PC-3 (cell line): ENCODE data around the gene ZNF616. TPM values are rescaled to one million over a fixed set of nuclear protein-coding genes. Genes with fewer than 3 reads are reported as not detected.
A peak's percentile ranks its signal among the peaks of the same experiment; 100 is the strongest.

ENCODE experiments used
- ATAC-seq: fragments of 200-7000 bp; cut with Tn5 transposase; 2 replicates; pipeline ENCODE4 v1.9.1; 2020; ENCODE audit warnings: mild to moderate bottlenecking, moderate library complexity
- BruUV-seq: library from RNA; stranded (reverse); fragments of 400-500 nt; replicated peaks from 2 replicates; lab custom pipeline; 2021; lab: Mats Ljungman, UMichigan
- CTCF ChIA-PET: fragments of 300-600 bp; sonication (Branson Sonifier 250); formaldehyde crosslinking; loops from one replicate; lab custom pipeline; 2022; ENCODE audit warnings: antibody characterized with exemption; lab: Charles Lee
- POLR2A ChIA-PET: fragments of 300-600 bp; sonication (Branson Sonifier 250); formaldehyde crosslinking; loops from one replicate; lab custom pipeline; 2022; ENCODE audit warnings: antibody characterized with exemption; ENCODE audit not compliant: unreplicated experiment; lab: Charles Lee
- DNase-seq: peaks from one replicate; pipeline ENCODE4 v3.0.0-alpha.2; 2015
- H2AFZ ChIP-seq: fragments of 300-600 bp; sonication (generic); 2 replicates; pipeline ENCODE4 v1.6.0; 2016; ENCODE audit warnings: antibody characterized with exemption, low read length
- H3F3A ChIP-seq: fragments of 300-600 bp; sonication (generic); one replicate; pipeline ENCODE4 v1.6.0; 2017; ENCODE audit warnings: antibody characterized with exemption, low read length, control low read depth, mild to moderate bottlenecking; ENCODE audit not compliant: unreplicated experiment
- H3K27ac ChIP-seq: fragments of 300-600 bp; sonication (generic); 2 replicates; pipeline ENCODE4 v1.5.1; 2016; ENCODE audit warnings: mild to moderate bottlenecking, low read length
- H3K27me3 ChIP-seq: fragments of 300-600 bp; sonication (generic); 2 replicates; pipeline ENCODE4 v1.6.1; 2016; ENCODE audit warnings: low read length, mixed read lengths
- H3K36me3 ChIP-seq: fragments of 300-600 bp; sonication (generic); 2 replicates; pipeline ENCODE4 v1.6.1; 2016; ENCODE audit warnings: low read depth, mixed run types, low read length, mixed read lengths
- H3K4me1 ChIP-seq: fragments of 300-600 bp; sonication (generic); 2 replicates; pipeline ENCODE4 v1.5.1; 2016; ENCODE audit warnings: low read length; ENCODE audit not compliant: insufficient read depth
- H3K4me2 ChIP-seq: fragments of 300-600 bp; sonication (generic); 2 replicates; pipeline ENCODE4 v1.6.0; 2016; ENCODE audit warnings: low read length
- H3K4me3 ChIP-seq: fragments of 300-600 bp; sonication (generic); 2 replicates; pipeline ENCODE4 v1.5.1; 2016; ENCODE audit warnings: mild to moderate bottlenecking, low read length, mixed read lengths
- H3K79me2 ChIP-seq: fragments of 300-600 bp; sonication (generic); 2 replicates; pipeline ENCODE4 v1.6.1; 2017; ENCODE audit warnings: low read length, mixed read lengths
- H3K9ac ChIP-seq: fragments of 300-600 bp; sonication (generic); 2 replicates; pipeline ENCODE4 v1.6.0; 2016; ENCODE audit warnings: mild to moderate bottlenecking, low read length
- H3K9me2 ChIP-seq: fragments of 300-600 bp; sonication (generic); replicated peaks from 2 replicates; pipeline ENCODE4 v1.6.1; 2016; ENCODE audit warnings: mixed run types, low read length, mixed read lengths
- H3K9me3 ChIP-seq: fragments of 300-600 bp; sonication (generic); 2 replicates; pipeline ENCODE4 v1.6.1; 2016; ENCODE audit warnings: low read length, mixed read lengths
- H4K20me1 ChIP-seq: fragments of 300-600 bp; sonication (generic); 2 replicates; pipeline ENCODE4 v1.6.1; 2016; ENCODE audit warnings: low read length, mixed read lengths
- EZH2 ChIP-seq: fragments of 300-600 bp; sonication (generic); IDR thresholded peaks from one replicate; pipeline ENCODE4 v1.6.1; 2017; ENCODE audit warnings: antibody characterized with exemption, mild to moderate bottlenecking, low read length; ENCODE audit not compliant: unreplicated experiment
- EZH2phosphoT487 ChIP-seq: fragments of 300-600 bp; sonication (generic); IDR thresholded peaks from 2 replicates; pipeline ENCODE4 v1.6.1; 2018; ENCODE audit warnings: mild to moderate bottlenecking, antibody characterized with exemption, low read length, borderline replicate concordance
- intact Hi-C: fragments of 100-400 bp; cut with micrococcal nuclease; formaldehyde crosslinking; loops from 2 replicates; pipeline ENCODE4 v1.9.0; 2023
- total RNA-seq: library from RNA; depleted of rRNA; stranded (reverse); fragments of >200 nt; gene quantifications from 2 replicates; pipeline ENCODE4 v1.2.3, GENCODE V29; 2014
- TF ChIP-seq, protein P1 (sequence below): fragments of 300-600 bp; sonication (generic); conservative IDR thresholded peaks from 2 replicates; pipeline ENCODE4 v1.5.1; 2017; ENCODE audit warnings: antibody characterized with exemption, low read depth, mild to moderate bottlenecking, low read length

Gene ZNF616
- total RNA-seq, 1 experiment from 2014 or later = 3.9 TPM

DNA sequence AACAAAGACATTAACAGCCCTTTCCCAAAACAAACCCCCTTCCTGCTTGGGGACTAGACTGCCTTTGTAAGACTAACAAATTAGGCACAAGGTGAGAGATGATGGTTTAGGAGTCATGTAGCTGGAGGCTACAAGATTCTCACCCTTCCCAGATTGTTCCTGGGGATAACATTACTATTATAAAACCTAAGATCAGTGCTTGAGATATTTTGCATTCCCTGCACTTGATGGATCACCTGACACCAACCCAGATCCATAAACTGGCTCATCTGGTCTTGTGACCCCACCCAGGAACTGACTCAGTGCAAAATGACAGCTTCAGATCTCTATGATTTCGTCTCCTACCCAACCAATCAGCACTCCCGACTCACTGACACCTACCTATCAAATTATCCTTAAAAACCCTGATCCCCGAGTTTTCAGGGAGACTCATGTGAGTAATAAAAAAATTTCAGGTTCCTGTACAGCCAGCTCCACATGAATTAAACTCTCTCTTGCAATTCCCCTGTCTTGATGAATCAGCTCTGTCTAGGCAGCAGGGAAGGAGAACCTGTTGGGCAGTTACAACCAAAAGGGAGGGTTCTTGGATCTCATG, 2.4 kb upstream of the ZNF616 start:
- Histone ChIP-seq H3K27me3 (no peaks in the 10 kb centered on the region), H3K4me1 (peaks cover 7% of the 10 kb centered on the region; the same call in 1 of the 2 replicates), H4K20me1 (no peaks in the 10 kb centered on the region), H3K9me2 (no peaks in the 10 kb centered on the region), H3F3A (no peaks in the 10 kb centered on the region), H2AFZ (no peak overlapping the region), H3K79me2 (peaks cover 18% of the 10 kb centered on the region), H3K27ac (peak overlapping the region; percentile 15), H3K36me3 (peaks cover 9% of the 10 kb centered on the region; the same call in 1 of the 2 replicates), H3K4me2 (no peak overlapping the region), H3K9me3 (peaks cover 37% of the 10 kb centered on the region), H3K4me3 (no peak overlapping the region), H3K9ac (no peak overlapping the region)
- intact Hi-C loops = no loop called here
- CTCF ChIA-PET = no interaction called here
- no peak for TF ChIP-seq EZH2
- no peak for TF ChIP-seq EZH2phosphoT487
- ATAC-seq (no peak), DNase-seq (peak; percentile 61)
- no TSS peak for BruUV-seq
- POLR2A ChIA-PET = interaction anchor here (0.6 kb wide), 1 partner anchor 11 kb away, joined by 3 read pairs; no protein-coding TSS in a partner anchor

DNA sequence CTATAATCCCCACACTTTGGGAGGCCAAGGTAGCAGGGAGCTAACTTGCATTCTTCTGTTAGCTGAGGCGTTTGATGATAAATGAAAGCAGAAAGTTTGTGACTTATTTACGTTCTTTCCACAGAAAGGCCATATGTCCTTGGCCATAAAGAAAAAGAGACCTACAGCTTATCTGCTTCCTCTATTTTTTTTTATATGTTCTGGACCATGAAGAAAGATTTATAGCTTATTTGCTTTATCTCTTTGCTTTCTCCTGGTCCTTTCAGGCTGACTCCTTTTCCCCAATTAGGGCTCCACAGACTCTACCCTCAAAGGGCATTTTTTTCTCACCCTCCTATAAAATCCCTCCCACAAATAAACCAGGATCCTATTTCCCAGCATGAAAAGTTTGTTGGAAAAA, 1.5 kb upstream of the ZNF616 start:
- POLR2A ChIA-PET = interaction anchor here (2.1 kb wide), 1 partner anchor 48 kb away, joined by 48 read pairs; the partner anchor contains the start of gene PPP2R1A
- no peak for DNase-seq
- no peak overlapping the region for H3K9ac ChIP-seq
- no peaks in the 10 kb centered on the region for H3F3A ChIP-seq
- no peaks in the 10 kb centered on the region for H3K27me3 ChIP-seq
- H3K9me3 ChIP-seq = peaks cover 34% of the 10 kb centered on the region
- ATAC-seq = no peak
- peaks cover 24% of the 10 kb centered on the region for H3K79me2 ChIP-seq
- H2AFZ ChIP-seq = no peak overlapping the region
- no peak overlapping the region for H3K4me3 ChIP-seq
- H3K27ac ChIP-seq = 0 out of 2 replicates have a peak overlapping the region, but pooled peaks have one; percentile 14
- H3K9me2 ChIP-seq = no peaks in the 10 kb centered on the region
- no TSS peak for BruUV-seq
- intact Hi-C loops = no loop called here
- TF ChIP-seq, protein P1, sequence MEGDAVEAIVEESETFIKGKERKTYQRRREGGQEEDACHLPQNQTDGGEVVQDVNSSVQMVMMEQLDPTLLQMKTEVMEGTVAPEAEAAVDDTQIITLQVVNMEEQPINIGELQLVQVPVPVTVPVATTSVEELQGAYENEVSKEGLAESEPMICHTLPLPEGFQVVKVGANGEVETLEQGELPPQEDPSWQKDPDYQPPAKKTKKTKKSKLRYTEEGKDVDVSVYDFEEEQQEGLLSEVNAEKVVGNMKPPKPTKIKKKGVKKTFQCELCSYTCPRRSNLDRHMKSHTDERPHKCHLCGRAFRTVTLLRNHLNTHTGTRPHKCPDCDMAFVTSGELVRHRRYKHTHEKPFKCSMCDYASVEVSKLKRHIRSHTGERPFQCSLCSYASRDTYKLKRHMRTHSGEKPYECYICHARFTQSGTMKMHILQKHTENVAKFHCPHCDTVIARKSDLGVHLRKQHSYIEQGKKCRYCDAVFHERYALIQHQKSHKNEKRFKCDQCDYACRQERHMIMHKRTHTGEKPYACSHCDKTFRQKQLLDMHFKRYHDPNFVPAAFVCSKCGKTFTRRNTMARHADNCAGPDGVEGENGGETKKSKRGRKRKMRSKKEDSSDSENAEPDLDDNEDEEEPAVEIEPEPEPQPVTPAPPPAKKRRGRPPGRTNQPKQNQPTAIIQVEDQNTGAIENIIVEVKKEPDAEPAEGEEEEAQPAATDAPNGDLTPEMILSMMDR = no peak
- TF ChIP-seq EZH2 = no peak
- TF ChIP-seq EZH2phosphoT487 = no peak
- peaks cover 15% of the 10 kb centered on the region; the same call in 1 of the 2 replicates for H3K36me3 ChIP-seq
- no peaks in the 10 kb centered on the region for H4K20me1 ChIP-seq
- no peak overlapping the region for H3K4me2 ChIP-seq
- CTCF ChIA-PET = no interaction called here
- H3K4me1 ChIP-seq = peaks cover 7% of the 10 kb centered on the region; the same call in 1 of the 2 replicates

DNA sequence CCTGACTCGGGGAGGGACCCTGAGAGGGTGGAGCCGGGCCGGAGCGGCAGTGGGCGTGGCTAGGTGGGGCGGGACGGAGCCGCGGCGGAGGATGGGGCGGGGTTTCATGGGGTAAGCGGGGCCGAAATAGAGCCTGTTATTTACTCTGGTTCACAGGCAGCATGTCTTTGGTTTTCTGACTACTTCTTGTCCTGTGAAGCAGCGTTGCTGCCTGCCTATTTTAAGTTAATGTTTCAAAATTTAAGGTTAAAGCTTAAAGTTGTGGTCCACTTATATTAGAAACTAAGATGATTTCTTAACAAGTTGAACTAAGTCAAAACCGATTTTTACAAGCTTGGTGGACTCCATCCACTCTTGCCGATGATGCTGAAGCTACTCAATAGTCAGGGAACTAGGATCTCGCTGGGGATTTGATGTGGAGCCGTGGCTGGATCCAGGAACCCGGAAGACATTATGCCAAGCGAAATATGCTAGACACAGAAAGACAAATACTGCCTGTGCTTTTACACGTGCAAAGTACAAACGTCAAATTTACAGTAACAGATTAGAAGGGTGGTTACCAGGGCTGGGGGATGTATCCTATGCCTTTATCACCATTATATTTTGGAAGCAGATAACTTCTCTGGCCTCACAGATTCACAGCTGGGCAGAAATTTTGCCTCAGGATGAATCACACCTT, 433 bp upstream of the ZNF616 start:
- ChIA-PET CTCF (interaction anchor here (0.6 kb wide), 1 partner anchor 214 kb away, joined by 14 read pairs; no protein-coding TSS in a partner anchor), POLR2A (interaction anchor here (2.1 kb wide), 1 partner anchor 49 kb away, joined by 48 read pairs; the partner anchor contains the start of gene PPP2R1A)
- DNase-seq = no peak
- H3K27me3 ChIP-seq = no peaks in the 10 kb centered on the region
- no peaks in the 10 kb centered on the region for H3K9me2 ChIP-seq
- H3K9ac ChIP-seq = no peak overlapping the region; the same call in 1 of the 2 replicates
- peaks cover 24% of the 10 kb centered on the region for H3K79me2 ChIP-seq
- H3K36me3 ChIP-seq = peaks cover 23% of the 10 kb centered on the region
- H3K4me1 ChIP-seq = peaks cover 7% of the 10 kb centered on the region; the same call in 1 of the 2 replicates
- intact Hi-C loops = no loop called here
- peaks cover 40% of the 10 kb centered on the region for H3K9me3 ChIP-seq
- no peaks in the 10 kb centered on the region for H3F3A ChIP-seq
- no peak for TF ChIP-seq EZH2
- TF ChIP-seq EZH2phosphoT487 = no peak
- TF ChIP-seq, protein P1 = no peak
- TSS peak; percentile 76 for BruUV-seq
- peak overlapping the region; percentile 93 for H2AFZ ChIP-seq
- H3K27ac ChIP-seq = no peak overlapping the region
- H3K4me3 ChIP-seq = peak overlapping the region; percentile 91
- H4K20me1 ChIP-seq = no peaks in the 10 kb centered on the region
- peak; percentile 93 for ATAC-seq
- peak overlapping the region; percentile 77 for H3K4me2 ChIP-seq
